GM19468 (cell line): Measurements from ENCODE around the gene PXDC1.

Experiments used
- ATAC-seq: cut with Tn5 transposase; IDR thresholded peaks from one replicate; pipeline ENCODE4 v1.9.1; 2021; ENCODE audit warnings: mild to moderate bottlenecking, moderate library complexity, moderate number of reproducible peaks; ENCODE audit not compliant: unreplicated experiment; ENCODE audit errors: extremely low read depth

Gene PXDC1

GRCh38 chr6:3751077-3751729 lies at the start of gene PXDC1:
Gene PXDC1 (minus strand): TSS chr6:3751713. CDS start chr6:3751531, 182 bp downstream.
- ATAC-seq: no peak

GRCh38 chr6:3800850-3801591 lies 49.5 kb upstream of the PXDC1 start:
- no peak for ATAC-seq

DNA sequence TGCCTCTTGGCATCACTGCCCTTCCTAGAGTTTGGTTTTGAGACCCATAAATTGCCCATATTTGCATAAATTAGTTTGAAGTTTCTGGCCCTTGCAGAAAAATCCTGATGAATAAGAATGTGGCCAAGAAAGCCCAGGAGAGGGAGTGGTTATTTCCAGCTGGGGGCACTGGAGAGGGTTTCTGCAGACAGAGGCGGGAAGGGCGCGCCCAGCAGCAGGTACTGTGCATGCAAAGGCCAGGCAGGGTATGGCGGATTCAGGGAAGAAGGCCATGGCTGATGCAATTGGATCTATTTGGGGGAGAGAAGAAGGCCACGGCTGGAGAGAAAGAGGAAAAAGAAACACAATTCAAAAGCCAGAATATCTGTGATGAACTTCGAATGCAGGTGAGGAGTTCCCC lies 48.2 kb upstream of the PXDC1 start:
- no peak for ATAC-seq

DNA sequence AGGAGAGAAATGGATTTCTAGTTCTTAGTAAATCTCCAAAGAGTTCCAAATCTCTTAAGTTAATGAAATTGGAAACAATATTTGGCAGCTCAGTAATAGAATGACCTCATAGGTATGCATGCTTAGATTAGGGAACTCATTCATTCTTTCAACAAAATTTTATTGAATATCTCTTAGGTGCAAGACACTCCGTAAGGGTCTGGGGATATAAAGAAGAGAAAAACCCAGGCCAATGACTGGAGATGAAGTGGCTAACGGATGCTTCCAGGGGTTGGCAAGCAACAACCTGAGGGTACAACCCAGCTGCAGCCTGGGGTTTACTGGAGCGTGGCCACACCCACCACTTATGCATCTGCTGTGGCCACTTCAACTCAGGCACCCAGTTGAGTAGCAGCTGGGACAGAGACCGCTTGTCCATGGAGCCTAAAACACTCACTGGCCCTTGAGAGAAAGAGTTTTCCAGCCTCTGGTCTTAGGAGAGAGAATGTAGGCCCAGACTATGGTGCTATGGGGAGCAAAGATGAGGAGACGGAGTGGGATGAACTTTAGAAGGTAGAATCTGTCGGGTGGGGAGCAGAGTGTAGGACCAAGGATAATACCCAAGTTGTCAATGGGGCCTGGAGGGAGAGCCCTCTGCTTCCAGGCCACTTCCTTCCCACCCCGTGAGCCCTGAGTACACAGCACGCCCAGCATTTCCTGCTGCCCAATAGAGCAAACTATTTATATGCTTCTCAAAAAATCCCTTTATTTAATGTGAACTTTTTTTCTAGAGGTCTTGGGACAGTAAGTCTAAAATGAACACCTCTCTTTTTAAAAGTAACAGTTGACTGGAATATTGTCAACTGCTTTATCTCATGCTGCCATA lies 46.8 kb upstream of the PXDC1 start:
- no peak for ATAC-seq

DNA sequence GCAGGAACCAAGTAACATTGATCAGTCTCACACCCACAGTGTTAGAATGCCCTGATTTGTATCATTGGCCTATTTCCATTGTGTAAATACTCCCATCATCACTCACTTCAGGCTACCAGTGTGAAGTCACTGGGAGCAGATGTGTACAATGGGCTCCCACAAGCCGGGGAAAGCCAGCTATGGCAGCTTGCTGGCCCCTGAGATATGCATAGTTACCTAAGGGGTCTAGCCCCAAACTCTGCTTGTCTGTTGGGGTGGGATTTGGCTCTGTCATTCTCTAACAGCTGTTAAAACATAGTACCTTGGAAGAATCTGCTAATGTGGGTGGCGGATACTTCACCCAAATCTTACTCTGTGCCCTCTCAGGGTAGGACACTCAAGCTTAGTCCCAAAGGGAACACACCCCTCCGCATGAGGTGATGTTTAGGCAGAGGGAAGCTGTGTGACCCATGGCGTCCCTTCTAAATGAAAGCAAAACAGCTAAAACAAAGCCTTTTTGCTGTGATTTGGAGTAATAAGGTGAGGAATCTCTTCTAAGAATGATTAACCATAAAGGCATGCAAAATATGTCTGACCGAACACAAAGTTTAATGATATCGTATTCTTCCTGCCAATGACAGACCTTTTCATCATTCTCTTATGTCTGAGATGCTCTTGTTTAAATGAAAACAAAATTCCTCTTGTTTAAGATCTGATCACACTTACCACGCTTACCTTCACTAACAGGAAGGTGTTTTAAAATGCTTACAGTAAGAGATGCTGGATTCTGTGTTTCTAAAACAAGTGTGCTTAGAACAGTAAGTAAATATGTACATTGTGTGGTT lies 45.9 kb upstream of the PXDC1 start:
- no peak for ATAC-seq

DNA sequence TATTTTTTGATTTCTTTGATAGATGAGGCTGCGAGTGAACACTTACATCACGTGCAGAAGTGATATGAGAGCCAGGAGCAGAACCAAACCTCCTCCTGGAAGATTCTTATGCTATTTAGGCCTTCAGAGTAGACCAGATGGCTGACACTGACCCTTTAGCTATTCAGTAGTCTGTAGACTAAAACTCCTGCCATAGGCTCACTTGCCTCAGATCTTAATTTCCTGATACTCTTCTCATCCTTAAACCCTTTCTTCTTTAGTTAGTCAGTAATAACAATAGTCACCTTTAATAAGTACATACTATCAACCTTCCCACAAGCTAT lies 45.2 kb upstream of the PXDC1 start:
- ATAC-seq: no peak

DNA sequence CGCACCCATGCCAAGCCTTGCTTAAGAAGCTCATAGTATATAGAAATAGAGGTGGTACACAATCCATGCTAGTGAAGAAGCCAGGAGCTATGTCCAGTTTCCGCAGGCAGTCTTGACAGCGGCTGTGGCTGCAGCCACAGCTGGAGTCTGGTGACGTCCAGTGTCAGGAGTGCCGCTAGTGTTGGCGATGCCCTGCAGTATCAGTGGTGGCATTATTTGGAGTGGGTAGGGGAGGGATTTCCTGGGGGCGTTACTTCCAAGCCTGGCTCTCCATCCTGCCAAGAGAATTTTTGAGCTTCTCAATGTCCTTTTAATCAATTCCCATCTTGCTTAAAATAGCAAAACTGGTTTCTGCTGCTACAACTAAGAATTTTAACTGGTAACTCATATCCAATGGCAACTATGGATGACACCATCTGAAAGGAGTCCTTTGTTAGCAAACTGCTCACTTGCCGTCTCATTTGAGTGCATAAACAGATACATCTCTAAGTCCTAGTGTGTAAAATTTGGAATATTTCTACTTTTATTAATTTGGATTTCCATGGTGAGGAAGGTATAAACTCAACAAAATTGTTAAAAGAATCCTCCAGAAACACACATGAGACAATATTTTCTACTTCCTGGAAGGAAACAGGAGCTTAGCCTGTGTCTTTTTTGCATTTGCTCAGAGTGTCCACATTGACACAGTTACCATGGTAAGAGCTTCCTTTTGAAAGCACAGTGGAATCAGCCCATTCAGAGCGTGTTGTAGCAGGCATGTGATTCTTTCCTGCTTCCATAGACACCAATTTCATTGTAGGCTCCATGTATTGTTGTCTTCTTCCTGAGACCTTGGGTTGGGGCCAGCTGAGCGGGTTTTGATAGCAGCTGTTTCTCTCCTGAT lies 44.6 kb upstream of the PXDC1 start:
- ATAC-seq: no peak

GRCh38 chr6:3794092-3794491 lies 42.6 kb upstream of the PXDC1 start:
- ATAC-seq: no peak

- ATAC-seq: peak; percentile 27
These were observed 42.0 kb upstream of the PXDC1 start for GRCh38 chr6:3793545-3793944.

- ATAC-seq: no peak
These were observed 40.2 kb upstream of the PXDC1 start for GRCh38 chr6:3791526-3792203.

- no peak for ATAC-seq
These were observed 38.5 kb upstream of the PXDC1 start for GRCh38 chr6:3789896-3790558.

- no peak for ATAC-seq
These were observed 37.7 kb upstream of the PXDC1 start for GRCh38 chr6:3789018-3789895.

DNA sequence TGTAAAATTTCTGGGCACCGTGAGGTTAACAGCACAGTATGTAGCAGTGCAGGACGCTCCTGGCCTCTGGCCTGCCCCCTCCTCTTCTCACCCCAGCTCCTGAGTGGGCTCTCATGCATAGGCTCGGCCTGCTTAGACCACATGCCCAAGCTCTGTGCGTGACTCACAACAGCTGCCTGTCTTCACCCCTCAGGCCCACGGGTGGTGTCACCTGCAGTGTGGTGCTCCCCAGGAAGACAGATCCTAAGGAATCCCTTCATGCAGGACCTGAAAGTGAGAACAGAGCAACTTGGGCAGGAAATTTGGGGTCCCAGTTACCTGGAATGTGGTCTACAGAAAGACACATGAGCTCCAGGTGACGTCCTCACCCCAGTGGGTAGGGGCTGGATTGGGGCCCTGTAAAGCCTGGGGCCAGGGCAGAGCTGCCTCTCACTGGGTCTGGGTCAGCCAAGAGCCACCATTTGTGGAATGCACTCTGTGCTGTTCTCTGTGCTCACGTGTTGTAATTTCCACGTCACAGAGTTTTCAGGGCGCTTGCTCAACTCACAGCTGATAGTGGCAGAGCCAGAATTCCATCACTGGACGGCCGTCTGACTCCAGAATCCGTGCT lies 37.0 kb upstream of the PXDC1 start:
- no peak for ATAC-seq

DNA sequence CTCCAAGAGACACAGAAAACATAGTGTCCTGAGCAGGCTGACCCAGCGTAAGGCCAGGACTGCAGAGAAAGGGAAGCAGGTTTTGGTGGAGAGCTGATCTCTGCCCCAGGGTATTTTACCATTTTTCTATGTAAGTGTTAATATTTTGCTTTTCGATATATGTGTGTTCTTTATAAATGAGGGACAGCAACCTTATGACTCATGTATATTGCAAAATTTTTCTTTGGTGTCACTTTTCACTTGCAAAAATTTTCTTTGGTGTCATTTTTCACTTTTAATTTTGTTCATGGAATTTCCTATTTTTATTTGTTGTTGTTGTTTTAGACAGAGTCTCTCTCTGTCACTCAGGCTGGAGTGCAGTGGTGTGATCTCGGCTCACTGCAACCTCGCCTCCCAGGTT lies 34.6 kb upstream of the PXDC1 start:
- no peak for ATAC-seq

DNA sequence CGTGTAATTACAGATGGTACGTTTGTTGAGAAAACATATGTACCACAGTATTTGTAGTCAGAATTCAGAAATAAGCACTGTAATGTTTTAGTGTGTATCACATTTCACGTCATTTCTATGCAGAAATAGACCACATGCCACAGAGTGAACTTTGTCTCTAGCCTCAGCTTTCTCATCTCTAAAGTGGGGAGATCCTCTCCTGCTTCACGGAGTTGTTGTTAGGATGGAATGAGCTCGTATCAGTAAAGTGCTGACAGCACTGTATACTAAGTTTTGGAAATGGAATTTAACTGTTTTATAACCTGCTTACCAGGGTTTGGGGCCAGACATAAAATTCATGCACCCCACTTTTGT lies 34.2 kb upstream of the PXDC1 start:
- no peak for ATAC-seq

DNA sequence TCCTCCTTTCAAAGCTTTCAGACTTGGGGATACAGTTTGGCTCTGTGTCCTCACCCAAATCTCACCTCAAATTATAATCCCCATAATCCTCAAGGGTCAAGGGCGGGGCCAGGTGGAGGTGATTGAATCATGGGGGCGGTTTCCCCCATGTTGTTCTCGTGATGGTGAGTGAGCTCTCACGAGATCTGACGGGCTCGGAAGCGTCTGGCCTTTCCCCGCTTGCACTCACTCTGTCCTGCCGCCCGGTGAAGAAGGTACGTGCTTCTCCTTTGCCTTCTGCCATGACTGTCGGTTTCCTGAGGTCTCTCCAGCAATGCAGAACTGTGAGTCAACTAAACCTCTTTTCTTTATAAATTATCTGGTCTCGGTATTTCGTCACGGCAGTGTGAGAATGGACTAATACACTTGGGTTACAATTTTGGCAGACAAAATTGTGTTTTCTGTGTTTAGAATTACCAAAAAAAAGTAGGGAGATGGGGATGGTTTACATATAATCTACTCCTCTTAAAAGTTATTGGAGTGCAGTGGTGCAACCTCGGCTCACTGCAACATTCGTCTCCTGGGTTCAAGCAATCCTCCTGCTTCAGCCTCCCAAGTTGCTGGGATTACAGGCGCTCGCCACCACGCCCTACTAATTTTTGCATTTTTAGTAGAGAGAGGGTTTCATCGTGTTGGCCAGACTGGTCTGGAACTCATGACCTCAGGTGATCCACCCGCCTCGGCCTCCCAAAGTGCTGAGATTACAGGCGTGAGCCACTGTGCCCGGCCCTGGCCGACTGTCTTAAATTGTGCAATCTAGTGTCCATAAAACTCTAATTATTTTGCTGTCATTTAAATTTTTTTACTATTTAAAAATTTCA lies 33.6 kb upstream of the PXDC1 start:
- no peak for ATAC-seq
